Astrocyte of the spinal cord (primary cell): ENCODE results near the gene RBBP8NL.

Experiments used
- DNase-seq: peaks from one replicate; pipeline ENCODE4 v3.0.0; 2011; ENCODE audit warnings: low read depth, low spot score
- H3K4me3 ChIP-seq: 2 replicates; pipeline ENCODE4 v1.5.1; 2011; ENCODE audit warnings: low read depth, mild to moderate bottlenecking, low read length, moderate library complexity
- in situ Hi-C: cut with HindIII; loops from 2 replicates; pipeline ENCODE4 v1.10.0; 2017; ENCODE audit warnings: low sequenced_read_pairs
- TF ChIP-seq, protein P1 (sequence below): IDR thresholded peaks from 2 replicates; pipeline ENCODE4 v1.5.1; 2012; ENCODE audit warnings: low read depth, mild to moderate bottlenecking, low read length, inconsistent platforms

RBBP8NL gene

GRCh38 chr20:62363920-62364851 lies 63.2 kb downstream of the RBBP8NL start:
- H3K4me3 ChIP-seq = no peak overlapping the region
- TF ChIP-seq, protein P1, sequence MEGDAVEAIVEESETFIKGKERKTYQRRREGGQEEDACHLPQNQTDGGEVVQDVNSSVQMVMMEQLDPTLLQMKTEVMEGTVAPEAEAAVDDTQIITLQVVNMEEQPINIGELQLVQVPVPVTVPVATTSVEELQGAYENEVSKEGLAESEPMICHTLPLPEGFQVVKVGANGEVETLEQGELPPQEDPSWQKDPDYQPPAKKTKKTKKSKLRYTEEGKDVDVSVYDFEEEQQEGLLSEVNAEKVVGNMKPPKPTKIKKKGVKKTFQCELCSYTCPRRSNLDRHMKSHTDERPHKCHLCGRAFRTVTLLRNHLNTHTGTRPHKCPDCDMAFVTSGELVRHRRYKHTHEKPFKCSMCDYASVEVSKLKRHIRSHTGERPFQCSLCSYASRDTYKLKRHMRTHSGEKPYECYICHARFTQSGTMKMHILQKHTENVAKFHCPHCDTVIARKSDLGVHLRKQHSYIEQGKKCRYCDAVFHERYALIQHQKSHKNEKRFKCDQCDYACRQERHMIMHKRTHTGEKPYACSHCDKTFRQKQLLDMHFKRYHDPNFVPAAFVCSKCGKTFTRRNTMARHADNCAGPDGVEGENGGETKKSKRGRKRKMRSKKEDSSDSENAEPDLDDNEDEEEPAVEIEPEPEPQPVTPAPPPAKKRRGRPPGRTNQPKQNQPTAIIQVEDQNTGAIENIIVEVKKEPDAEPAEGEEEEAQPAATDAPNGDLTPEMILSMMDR = no peak
- in situ Hi-C loops = no loop called here
- DNase-seq = no peak

GRCh38 chr20:62362991-62363919 lies 64.1 kb downstream of the RBBP8NL start:
- TF ChIP-seq, protein P1 = peak; percentile 19
- in situ Hi-C loops = no loop called here
- no peak overlapping the region for H3K4me3 ChIP-seq
- DNase-seq = no peak

DNA sequence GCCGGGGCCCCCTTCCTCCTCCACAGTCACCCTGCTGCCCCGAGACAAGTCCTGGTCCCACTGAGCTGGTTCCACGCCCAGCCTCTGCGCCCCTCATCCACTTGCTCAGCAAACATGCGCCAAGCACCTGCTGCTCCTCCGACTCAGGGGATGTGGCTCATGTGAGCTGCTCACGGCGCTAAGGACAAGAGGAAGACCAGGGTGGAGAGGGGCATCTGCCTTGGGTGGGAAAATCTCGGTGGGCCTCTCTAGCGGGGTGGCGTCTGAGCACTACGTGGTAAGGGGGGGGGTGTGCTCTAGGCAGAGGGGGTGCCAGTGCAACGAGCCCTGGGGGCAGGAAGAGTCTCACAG lies 64.8 kb downstream of the RBBP8NL start:
- in situ Hi-C loops = no loop called here
- TF ChIP-seq, protein P1 = no peak
- DNase-seq = no peak
- H3K4me3 ChIP-seq = no peak overlapping the region

DNA sequence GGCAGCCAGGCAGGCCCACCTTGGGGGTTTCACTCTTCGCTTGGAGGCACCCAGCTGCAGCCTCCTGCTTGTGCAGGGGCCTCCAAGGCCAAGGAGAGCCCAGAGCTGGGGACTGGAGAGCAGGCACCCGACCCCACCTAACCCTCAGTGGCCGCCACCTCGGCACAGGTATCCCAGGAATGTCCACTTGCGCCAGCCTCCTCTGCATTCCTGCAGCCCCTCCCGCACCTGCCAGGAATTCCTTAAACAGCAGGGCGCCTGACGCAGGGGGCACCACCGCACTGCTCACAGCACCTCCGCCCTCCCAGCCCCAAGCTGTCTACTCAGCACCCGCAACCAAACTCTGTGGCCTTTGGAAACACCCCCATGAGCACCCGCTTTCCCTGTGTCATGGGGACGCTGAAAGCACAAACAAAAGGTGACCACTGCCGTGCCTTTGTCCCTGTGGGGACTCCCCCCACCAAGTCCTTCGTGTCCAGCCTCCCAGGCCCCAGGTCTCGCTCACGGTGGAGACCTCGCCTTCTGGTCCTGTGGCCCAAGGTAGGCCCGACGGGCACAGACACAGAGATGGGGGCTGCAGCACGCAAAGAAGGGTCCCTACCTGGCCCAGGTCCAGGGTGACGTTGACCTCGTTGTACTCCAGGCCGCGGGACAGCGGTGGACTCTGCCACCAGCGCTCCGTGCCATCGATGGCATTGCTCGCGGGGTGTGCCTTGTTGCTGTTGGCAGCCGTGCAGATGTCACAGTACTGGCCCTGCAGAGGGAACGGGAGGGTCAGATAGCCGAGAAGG lies 65.3 kb downstream of the RBBP8NL start:
- DNase-seq = no peak
- H3K4me3 ChIP-seq = no peak overlapping the region
- in situ Hi-C loops = no loop called here
- TF ChIP-seq, protein P1 = no peak

DNA sequence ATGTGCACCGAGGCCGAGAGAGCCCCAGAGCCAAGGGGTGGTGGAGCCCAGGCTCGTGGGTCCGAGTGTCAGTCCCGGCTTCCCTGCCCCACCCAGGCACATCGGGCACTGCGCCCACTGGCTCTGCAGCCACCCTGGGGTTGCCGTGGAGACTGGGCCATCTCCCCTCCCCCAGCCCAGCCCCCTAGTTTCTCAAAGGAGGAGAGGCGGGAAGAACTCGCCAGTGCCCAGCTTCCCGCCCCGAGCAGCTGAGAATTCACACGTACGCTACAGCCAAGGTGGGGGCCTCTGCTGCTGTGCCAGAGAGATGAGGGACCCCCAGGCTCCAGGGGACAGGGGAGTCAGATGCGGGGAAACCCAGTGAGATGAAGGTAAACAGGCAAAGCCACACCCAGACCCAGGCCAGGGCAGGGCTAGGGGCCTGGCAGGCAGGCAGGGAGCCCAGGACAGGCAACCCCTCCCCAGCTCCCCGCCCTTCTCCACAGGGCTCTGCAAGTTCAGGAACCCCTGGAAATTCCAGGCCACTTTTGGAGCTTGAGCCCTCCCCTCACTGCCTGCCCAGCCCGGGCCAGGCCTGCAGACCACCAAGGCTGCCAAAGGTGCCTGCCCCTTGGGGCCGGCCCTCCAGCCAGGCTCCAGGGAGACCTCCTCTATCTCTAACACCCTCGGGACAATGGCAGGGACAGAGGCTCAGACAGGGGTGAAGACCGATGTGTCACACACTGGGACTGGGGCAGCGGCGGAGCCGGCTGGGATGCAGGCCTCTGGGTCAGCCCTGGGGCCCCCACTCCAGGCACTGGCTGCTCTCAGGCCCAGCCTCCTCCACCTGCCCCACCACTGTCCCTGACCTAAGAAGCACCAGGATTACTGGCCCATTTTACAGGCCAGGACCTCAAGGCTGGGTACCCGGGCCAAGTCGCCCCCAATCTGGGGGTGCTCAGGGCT lies 66.2 kb downstream of the RBBP8NL start:
- in situ Hi-C loops = no loop called here
- H3K4me3 ChIP-seq = no peak overlapping the region
- TF ChIP-seq, protein P1 = no peak
- no peak for DNase-seq
